Activated effector memory CD4-positive, alpha-beta T cell treated with Interleukin-2 at 50 U/mL for 16 hours (primary cell): ENCODE measurements around the gene FLVCR2.

Experiments
- DNase-seq: peaks from one replicate; pipeline ENCODE4 v3.0.0-alpha.2; 2020

The FLVCR2 gene

GRCh38 chr14:75634848-75635247, 56.4 kb downstream of the FLVCR2 start:
- no peak for DNase-seq

- no peak for DNase-seq
Observed at GRCh38 chr14:75636100-75636692, 57.8 kb downstream of the FLVCR2 start.

GRCh38 chr14:75640876-75641275, 62.5 kb downstream of the FLVCR2 start:
- DNase-seq = no peak

- DNase-seq = no peak
Observed at GRCh38 chr14:75643985-75644384, 65.6 kb downstream of the FLVCR2 start.

GRCh38 chr14:75645056-75645455, 66.6 kb downstream of the FLVCR2 start:
- no peak for DNase-seq

GRCh38 chr14:75646762-75647161, 68.3 kb downstream of the FLVCR2 start:
- no peak for DNase-seq

GRCh38 chr14:75647640-75648039, 69.2 kb downstream of the FLVCR2 start:
- no peak for DNase-seq

GRCh38 chr14:75648066-75648838, 69.8 kb downstream of the FLVCR2 start:
- no peak for DNase-seq

- DNase-seq = no peak
Observed at GRCh38 chr14:75649337-75649736, 70.9 kb downstream of the FLVCR2 start.

- DNase-seq = no peak
Observed at GRCh38 chr14:75649773-75650172, 71.4 kb downstream of the FLVCR2 start.

- DNase-seq = no peak
Observed at GRCh38 chr14:75650253-75651058, 72.0 kb downstream of the FLVCR2 start.

GRCh38 chr14:75653563-75653962, 75.1 kb downstream of the FLVCR2 start:
- no peak for DNase-seq

- peak; percentile 65 for DNase-seq
Observed at GRCh38 chr14:75654127-75654732, 75.8 kb downstream of the FLVCR2 start.

GRCh38 chr14:75655235-75655634, 76.8 kb downstream of the FLVCR2 start:
- no peak for DNase-seq

GRCh38 chr14:75657331-75657730, 78.9 kb downstream of the FLVCR2 start:
- DNase-seq = no peak

GRCh38 chr14:75658957-75659356, 80.5 kb downstream of the FLVCR2 start:
- no peak for DNase-seq

- no peak for DNase-seq
Observed at GRCh38 chr14:75660238-75660629, 81.8 kb downstream of the FLVCR2 start.

GRCh38 chr14:75660630-75661498, 82.4 kb downstream of the FLVCR2 start, which contains the start of the genes ERG28 and TTLL5:
ERG28 (minus strand) TSS chr14:75660876; CDS start chr14:75657502, 3,374 bp downstream.
TTLL5 (plus strand) TSS chr14:75661246; CDS start chr14:75663150, 1,904 bp downstream.
- DNase-seq = peak; percentile 96

- no peak for DNase-seq
Observed at GRCh38 chr14:75661499-75661814, 83.0 kb downstream of the FLVCR2 start.

GRCh38 chr14:75662966-75663365, 84.5 kb downstream of the FLVCR2 start:
- no peak for DNase-seq

GRCh38 chr14:75667099-75667765, 88.8 kb downstream of the FLVCR2 start:
- no peak for DNase-seq
